GM21825 (cell line): ENCODE data around the gene POLR2J.
A peak's percentile ranks its signal among the peaks of the same experiment; 100 is the strongest.

Experiments used
- ATAC-seq: cut with Tn5 transposase; IDR thresholded peaks from one replicate; pipeline ENCODE4 v1.9.1; 2021; ENCODE audit warnings: mild to moderate bottlenecking, moderate library complexity; ENCODE audit not compliant: unreplicated experiment

POLR2J gene

DNA sequence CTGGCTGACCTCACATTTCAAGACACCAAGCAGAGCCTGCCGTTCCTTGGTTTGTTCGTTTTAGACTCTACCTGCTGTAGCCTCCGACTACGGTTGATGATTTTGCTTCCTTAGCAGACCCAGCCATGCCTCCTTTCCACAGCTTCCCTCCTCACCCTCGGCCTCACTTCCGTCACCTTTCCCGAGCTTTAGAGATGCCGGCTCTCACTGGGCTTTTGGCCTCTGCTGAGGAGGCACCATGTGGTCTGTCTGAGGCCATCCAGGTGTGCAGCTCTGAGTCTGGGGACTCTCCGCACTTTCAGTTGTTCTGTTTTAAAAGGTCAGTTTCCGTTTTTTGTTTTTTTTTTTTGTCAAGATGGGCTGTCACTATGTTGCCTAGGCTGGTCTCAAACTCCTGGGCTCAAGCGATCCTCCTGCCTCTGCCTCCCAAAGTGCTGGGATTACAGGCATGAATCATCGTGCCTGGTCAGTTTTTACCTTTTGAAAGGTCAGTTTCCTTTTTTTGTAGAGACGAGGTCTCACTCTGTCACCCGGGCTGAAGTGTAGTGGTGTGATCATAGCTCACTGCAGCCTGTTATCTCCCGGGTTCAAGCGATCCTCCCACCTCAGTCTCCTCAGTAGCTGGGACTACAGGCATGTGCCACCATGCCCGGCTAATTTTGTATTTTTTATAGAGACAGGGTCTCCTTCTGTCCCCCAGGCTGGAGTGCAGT is 33.6 kb downstream of the POLR2J start:
- peak; percentile 38 for ATAC-seq

DNA sequence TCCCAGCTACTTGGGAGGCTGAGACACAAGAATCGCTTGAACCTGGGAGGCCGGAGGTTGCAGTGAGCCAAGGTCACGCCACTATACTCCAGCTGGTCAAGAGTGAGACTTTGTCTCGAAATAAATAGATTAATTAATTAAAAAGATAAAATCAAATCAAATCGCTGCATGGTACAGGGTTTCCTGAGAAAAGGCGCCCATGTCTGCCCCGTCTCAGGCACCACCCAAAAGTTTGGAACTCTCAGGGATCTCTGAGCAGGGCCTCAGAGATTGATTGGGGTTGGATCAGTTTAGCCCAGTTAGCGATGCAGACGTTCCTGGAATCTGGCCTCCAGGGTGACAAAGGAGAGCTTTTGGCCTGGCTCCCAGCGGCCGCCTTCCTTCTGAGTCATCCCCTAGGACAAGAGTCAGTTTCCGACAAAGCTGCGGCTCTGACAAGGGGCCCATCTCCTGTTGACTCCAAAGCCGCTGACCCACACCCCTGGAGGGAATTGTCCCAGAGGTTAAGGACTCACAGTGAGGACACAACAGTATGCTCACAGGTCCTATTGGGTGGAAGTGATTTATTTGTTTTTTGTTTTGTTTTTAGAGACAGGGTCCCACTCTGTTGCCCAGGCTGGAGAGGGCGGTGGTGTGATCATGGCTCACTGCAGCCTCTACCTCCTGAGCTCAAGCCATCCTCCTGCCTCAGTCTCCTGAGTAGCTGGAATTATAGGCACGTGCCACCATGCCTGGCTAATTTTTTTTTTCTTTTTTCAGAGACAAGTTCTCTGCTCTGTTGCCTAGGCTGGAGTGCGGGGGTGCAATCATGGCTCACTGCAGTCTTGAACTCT is 38.5 kb downstream of the POLR2J start:
- no peak for ATAC-seq

DNA sequence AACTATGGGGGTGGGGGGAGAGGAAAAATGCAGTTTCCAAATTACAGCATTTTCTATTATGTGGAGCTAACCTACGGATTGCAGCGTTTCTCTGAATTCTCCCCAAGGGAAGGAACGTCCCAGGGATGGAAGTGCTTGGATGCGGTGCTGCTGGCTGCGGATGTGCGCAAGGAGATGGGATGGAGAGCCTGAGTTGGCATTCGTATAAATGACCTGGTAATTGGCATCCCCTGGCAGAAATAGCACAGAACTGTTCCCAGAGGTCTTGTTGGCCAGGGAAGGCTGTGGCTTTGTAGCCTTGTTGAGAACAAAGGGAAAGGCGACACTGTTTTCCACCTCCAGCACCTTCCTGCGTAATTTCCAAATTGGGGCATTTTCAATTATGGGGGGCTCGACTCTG is 42.6 kb downstream of the POLR2J start:
- no peak for ATAC-seq

- no peak for ATAC-seq
Observed at GRCh38 chr7:102434039-102434486, 44.7 kb downstream of the POLR2J start.

GRCh38 chr7:102433219-102434038 is 45.3 kb downstream of the POLR2J start, which contains the start of gene ORAI2:
TSS of gene ORAI2 (plus strand) at chr7:102433575. CDS start at chr7:102438957, 5,382 bp downstream.
- peak; percentile 53 for ATAC-seq

GRCh38 chr7:102432442-102433218 is 46.1 kb downstream of the POLR2J start:
- ATAC-seq: peak; percentile 23

- ATAC-seq: peak; percentile 32
Observed at GRCh38 chr7:102431617-102432298, 47.0 kb downstream of the POLR2J start.

DNA sequence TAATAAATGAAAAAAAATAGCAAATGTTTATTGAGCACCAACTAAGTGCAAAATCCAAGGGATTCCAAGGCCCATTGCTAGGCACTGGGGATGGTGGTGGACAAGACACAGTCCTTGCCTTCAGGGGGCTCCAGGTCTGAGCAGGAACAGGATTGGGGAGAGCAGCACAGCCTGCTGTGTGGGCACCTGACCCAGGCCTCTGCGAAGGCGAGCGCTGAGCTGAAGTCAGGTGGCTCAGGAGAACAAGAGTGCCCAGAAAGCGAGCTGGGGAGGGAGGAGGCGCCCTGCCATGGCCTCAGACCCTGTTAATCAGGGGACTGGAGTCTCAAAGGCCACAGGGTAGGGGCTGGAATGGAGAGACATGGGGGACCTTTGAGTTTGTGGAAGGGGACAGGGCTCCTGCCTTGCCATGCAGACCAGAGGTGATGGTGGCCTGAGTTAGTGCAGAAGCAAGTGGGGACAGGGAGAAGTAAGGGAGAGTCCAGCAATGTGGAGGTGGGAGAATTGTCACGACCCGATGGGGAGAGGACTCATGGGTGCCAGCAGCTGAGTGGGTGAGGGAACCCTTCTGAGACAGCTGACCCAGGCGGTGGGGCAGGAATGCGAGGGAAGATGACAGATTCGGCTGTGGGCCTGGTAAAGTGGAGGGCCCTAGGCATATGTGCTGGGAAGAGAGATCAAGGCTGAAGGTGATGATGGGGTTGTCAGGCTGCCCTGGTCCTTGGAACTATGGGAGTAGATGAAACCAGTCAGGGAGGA is 49.4 kb downstream of the POLR2J start:
- ATAC-seq: no peak

DNA sequence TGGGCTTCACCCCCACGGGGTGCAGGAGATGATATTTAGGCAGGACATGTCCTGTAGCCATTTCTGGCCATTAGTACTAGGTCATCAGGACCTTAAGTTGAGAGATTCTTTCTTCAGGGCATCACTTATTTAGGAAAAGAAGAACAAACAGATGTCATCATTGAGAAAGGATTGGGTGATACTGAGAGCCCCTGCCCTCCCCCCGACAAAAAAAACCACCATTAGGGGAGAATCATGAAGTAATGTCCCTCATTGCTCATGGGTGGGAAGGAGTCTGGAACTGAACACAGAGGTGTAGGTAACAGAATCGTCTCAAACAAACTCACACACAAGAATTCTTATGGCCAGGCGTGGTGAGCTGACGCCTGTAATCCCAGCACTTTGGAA is 51.7 kb downstream of the POLR2J start:
- ATAC-seq: no peak

DNA sequence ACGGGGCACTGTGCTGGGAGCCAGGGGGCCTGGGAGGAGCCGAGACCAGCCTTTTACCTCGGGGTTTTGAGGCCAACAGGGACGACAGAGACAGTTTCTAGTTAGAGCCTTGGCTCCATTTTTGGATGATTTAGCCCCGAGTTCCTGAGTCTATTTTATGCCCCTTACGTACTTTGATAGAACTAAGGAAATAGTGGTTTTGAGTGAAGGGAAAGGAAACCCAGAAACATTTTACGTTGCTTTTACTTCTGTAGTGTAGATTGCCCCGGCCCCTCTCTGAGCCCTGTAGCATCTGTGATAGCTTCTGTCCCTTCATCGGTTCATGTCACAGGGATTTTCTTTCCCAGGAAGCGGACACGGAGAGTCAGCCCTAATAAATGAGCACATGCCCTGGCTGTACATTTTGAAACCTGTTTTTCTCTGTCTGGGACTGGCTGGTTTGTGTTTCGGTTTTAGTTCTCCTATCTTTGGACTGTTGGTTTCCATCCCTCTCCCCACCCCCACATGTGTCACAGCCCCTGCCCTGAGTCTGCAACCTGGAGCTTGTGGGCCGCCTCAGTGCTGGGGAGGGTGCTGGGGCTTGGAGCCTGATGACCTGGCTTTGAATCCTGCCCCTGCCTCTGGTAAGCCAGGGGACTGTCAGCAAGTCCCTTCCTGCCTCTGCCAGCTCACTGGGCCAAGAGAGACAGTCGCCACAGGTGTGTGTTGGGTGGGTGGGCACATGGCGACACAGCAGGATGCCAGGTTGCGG is 52.3 kb downstream of the POLR2J start:
- peak; percentile 55 for ATAC-seq

GRCh38 chr7:102425639-102426267 is 53.0 kb downstream of the POLR2J start:
- peak; percentile 60 for ATAC-seq

GRCh38 chr7:102424787-102425218 is 53.9 kb downstream of the POLR2J start:
- ATAC-seq: no peak

GRCh38 chr7:102424129-102424551 is 54.6 kb downstream of the POLR2J start:
- no peak for ATAC-seq
